SK-N-SH (cell line): Measurements from ENCODE around the gene MACO1. TPM values are rescaled to one million over a fixed set of nuclear protein-coding genes. Genes with fewer than 3 reads are reported as not detected.

Source experiments
- CTCF ChIA-PET: fragments of 300-600, 350-600 bp; formaldehyde crosslinking; extraction: SDS; loops from one replicate; lab custom pipeline; 2021; lab: Yijun Ruan, JAX
- POLR2A ChIA-PET: fragments of 350-600 bp; sonication (Branson Sonifier 250); formaldehyde crosslinking; extraction: SDS; loops from one replicate; lab custom pipeline; 2020; ENCODE audit warnings: antibody characterized with exemption, inconsistent platforms; lab: Yijun Ruan, JAX
- DNase-seq: peaks from one replicate; pipeline ENCODE4 v3.0.0; 2012
- H2AFZ ChIP-seq: fragments of 200-600 bp; sonication (generic); 2 replicates; pipeline ENCODE4 v1.8.1; 2016; ENCODE audit warnings: antibody characterized with exemption, mild to moderate bottlenecking, low read depth
- H3F3A ChIP-seq: fragments of 200-600 bp; sonication (generic); replicated peaks from 2 replicates; pipeline ENCODE3; 2016; ENCODE audit warnings: antibody characterized with exemption, mild to moderate bottlenecking; ENCODE audit not compliant: insufficient read depth
- H3K27ac ChIP-seq, 2 experiments: fragments of 200-500 bp in 1 of 2; fragments of 200-600 bp in 1 of 2; sonication (Bioruptor generic) in 1 of 2; sonication (generic), shearing (Covaris generic) in 1 of 2; 2 replicates each; pipeline versions ENCODE4 v1.5.1 to v1.6.1; 2014 to 2016; ENCODE audit warnings: low read depth in 2 of 2, inconsistent platforms in 1 of 2, low read length in 1 of 2, mild to moderate bottlenecking in 1 of 2, mixed read lengths in 1 of 2
- H3K27me3 ChIP-seq: fragments of 200-600 bp; sonication (generic), shearing (Covaris generic); 2 replicates; pipeline ENCODE4 v1.6.1; 2016; ENCODE audit warnings: mixed run types; ENCODE audit not compliant: insufficient read depth
- H3K36me3 ChIP-seq, 2 experiments: fragments of 200-500 bp in 1 of 2; fragments of 200-600 bp in 1 of 2; sonication (Bioruptor generic) in 1 of 2; sonication (generic) in 1 of 2; replicated peaks in 1 of 2; 2 replicates each; pipeline versions ENCODE3 to v1.5.1; 2014 to 2016; ENCODE audit warnings: low read length in 1 of 2, mild to moderate bottlenecking in 1 of 2; ENCODE audit not compliant: insufficient read depth in 2 of 2, control insufficient read depth in 1 of 2
- H3K4me1 ChIP-seq, 2 experiments: fragments of 200-500 bp in 1 of 2; fragments of 200-600 bp in 1 of 2; sonication (Bioruptor generic) in 1 of 2; sonication (generic), shearing (Covaris generic) in 1 of 2; 2 replicates each; pipeline versions ENCODE4 v1.5.1 to v1.6.1; 2014 to 2016; ENCODE audit warnings: low read depth in 1 of 2, low read length in 1 of 2, mixed run types in 1 of 2; ENCODE audit not compliant: insufficient read depth in 2 of 2, control insufficient read depth in 1 of 2
- H3K4me2 ChIP-seq: fragments of 200-600 bp; sonication (generic), shearing (Covaris generic); 2 replicates; pipeline ENCODE4 v1.6.1; 2017; ENCODE audit warnings: mixed run types
- H3K4me3 ChIP-seq, 2 experiments: fragments of 200-500 bp in 1 of 2; fragments of 200-600 bp in 1 of 2; sonication (Bioruptor generic) in 1 of 2; sonication (generic), shearing (Covaris generic) in 1 of 2; 2 replicates each; pipeline versions ENCODE4 v1.5.1 to v1.8.1; 2014 to 2016; ENCODE audit warnings: low read depth in 2 of 2, inconsistent platforms in 1 of 2, low read length in 1 of 2, mild to moderate bottlenecking in 1 of 2, mixed read lengths in 1 of 2, moderate library complexity in 1 of 2
- H3K79me2 ChIP-seq: fragments of 200-600 bp; sonication (generic); 2 replicates; pipeline ENCODE4 v1.8.1; 2017; ENCODE audit warnings: mild to moderate bottlenecking; ENCODE audit not compliant: insufficient read depth
- H3K9ac ChIP-seq: fragments of 200-600 bp; sonication (generic); 2 replicates; pipeline ENCODE4 v1.6.1; 2017; ENCODE audit warnings: mixed run types
- H3K9me2 ChIP-seq: fragments of 200-600 bp; sonication (generic); 2 replicates; pipeline ENCODE4 v1.6.1; 2017; ENCODE audit warnings: mixed run types
- H3K9me3 ChIP-seq: fragments of 200-600 bp; sonication (generic); 2 replicates; pipeline ENCODE4 v1.6.1; 2017; ENCODE audit warnings: mixed run types, mild to moderate bottlenecking, moderate library complexity
- H4K20me1 ChIP-seq: fragments of 200-600 bp; sonication (generic); 2 replicates; pipeline ENCODE4 v1.6.1; 2017; ENCODE audit warnings: mild to moderate bottlenecking, mixed run types; ENCODE audit not compliant: insufficient read depth
- CHD2 ChIP-seq: fragments of 150-350 bp; IDR thresholded peaks from 2 replicates; pipeline ENCODE4 v1.6.1; 2018; ENCODE audit warnings: low read length; ENCODE audit not compliant: partially characterized antibody
- EP300 ChIP-seq, 2 experiments: IDR thresholded peaks; 2 replicates each; pipeline versions ENCODE4 v1.4.0 to v1.6.1; 2012; ENCODE audit warnings: borderline replicate concordance in 1 of 2, low read depth in 1 of 2, low read length in 1 of 2
- EZH2phosphoT487 ChIP-seq: fragments of 200-600 bp; sonication (generic); IDR thresholded peaks from 2 replicates; pipeline ENCODE4 v1.6.1; 2017; ENCODE audit warnings: low read depth, mixed run types, mild to moderate bottlenecking, antibody characterized with exemption, moderate library complexity, borderline replicate concordance
- FOXJ3 ChIP-seq: sonication (generic); formaldehyde crosslinking; IDR thresholded peaks from 2 replicates; pipeline ENCODE4 v1.5.1; 2020; ENCODE audit warnings: mild to moderate bottlenecking, missing genetic modification reagents
- GABPA ChIP-seq: IDR thresholded peaks from 2 replicates; pipeline ENCODE4 v1.4.0; 2012; ENCODE audit warnings: low read depth, mild to moderate bottlenecking
- MEF2A ChIP-seq: IDR thresholded peaks from 2 replicates; pipeline ENCODE4 v1.4.0; 2012; ENCODE audit warnings: low read depth, borderline replicate concordance
- RCOR1 ChIP-seq: fragments of 150-350 bp; IDR thresholded peaks from 2 replicates; pipeline ENCODE4 v1.6.1; 2017; ENCODE audit warnings: antibody characterized with exemption, low read length
- SIN3A ChIP-seq: IDR thresholded peaks from 2 replicates; pipeline ENCODE4 v1.6.1; 2012; ENCODE audit warnings: low read depth, mild to moderate bottlenecking, low read length, moderate library complexity, borderline replicate concordance
- SMC3 ChIP-seq: IDR thresholded peaks from 2 replicates; pipeline ENCODE4 v1.6.1; 2012; ENCODE audit warnings: low read depth, low read length, improper control_type of control experiment
- WGBS: methylation state at CpG from one replicate; pipeline ENCODE4 v1.1.6; 2017; ENCODE audit warnings: low lambda C conversion rate; 5-methylcytosine and 5-hydroxymethylcytosine counted together
- polyA plus RNA-seq, 3 experiments: library from polyadenylated mRNA; depleted of rRNA; stranded (reverse); fragments of >200 nt; gene quantifications; 2 replicates each; pipeline ENCODE4 v1.2.3, GENCODE V29; 2012
- TF ChIP-seq, protein P1 (sequence below): fragments of 150-350 bp; IDR thresholded peaks from 2 replicates; pipeline ENCODE4 v1.6.1; 2017; ENCODE audit warnings: antibody characterized with exemption, low read length, low read depth, borderline replicate concordance
- TF ChIP-seq, protein P2 (sequence below): IDR thresholded peaks from 2 replicates; pipeline ENCODE4 v1.6.1; 2012; ENCODE audit warnings: mild to moderate bottlenecking, low read depth, low read length, moderate library complexity
- TF ChIP-seq, protein P3 (sequence below): IDR thresholded peaks from 2 replicates; pipeline ENCODE4 v1.4.0; 2012; ENCODE audit warnings: low read depth, borderline replicate concordance
- TF ChIP-seq, protein P4 (sequence below): fragments of 200-600 bp; sonication (generic); IDR thresholded peaks from 2 replicates; pipeline ENCODE4 v1.6.1; 2017; ENCODE audit warnings: antibody characterized with exemption, mild to moderate bottlenecking, moderate library complexity
- TF ChIP-seq, protein P5 (sequence below): fragments of 150-350 bp; IDR thresholded peaks from 2 replicates; pipeline ENCODE4 v1.6.1; 2016; ENCODE audit warnings: mild to moderate bottlenecking, low read depth, low read length
- TF ChIP-seq, protein P6 (sequence below): IDR thresholded peaks from 2 replicates; pipeline ENCODE4 v1.4.0; 2012; ENCODE audit warnings: low read depth

MACO1 gene
- polyA plus RNA-seq, 1 of the 3 experiments (the other 2 are of a cell fraction), result 6.9 TPM

DNA sequence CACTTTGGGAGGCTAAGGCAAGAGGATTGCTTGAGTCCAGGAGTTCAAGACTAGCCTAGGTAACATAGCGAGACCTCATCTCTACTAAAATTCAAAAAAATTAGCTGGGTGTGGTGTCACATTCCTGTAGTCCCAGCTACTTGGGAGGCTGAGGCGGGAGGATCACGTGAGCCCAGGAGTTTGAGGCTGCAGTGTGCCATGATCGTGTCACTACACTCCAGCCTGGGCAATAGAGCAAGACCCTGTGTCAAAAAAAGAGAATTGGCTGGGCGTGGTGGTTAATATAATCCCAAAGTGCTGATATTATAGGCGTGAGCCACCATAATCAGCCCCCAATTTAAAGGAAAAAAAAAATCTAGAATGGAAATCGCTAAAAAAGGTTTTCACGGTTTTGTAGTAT is 7.0 kb downstream of the MACO1 start:
- TF ChIP-seq RCOR1 (no peak), SIN3A (no peak), SMC3 (no peak), CHD2 (no peak), FOXJ3 (no peak), MEF2A (no peak), EZH2phosphoT487 (no peak), EP300 (IDR thresholded peaks at IDR 0.05; ENCODE audit: borderline replicate concordance in 1 of 2, low read depth in 1 of 2, low read length in 1 of 2) (no peak), GABPA (no peak)
- TF ChIP-seq, protein P1, sequence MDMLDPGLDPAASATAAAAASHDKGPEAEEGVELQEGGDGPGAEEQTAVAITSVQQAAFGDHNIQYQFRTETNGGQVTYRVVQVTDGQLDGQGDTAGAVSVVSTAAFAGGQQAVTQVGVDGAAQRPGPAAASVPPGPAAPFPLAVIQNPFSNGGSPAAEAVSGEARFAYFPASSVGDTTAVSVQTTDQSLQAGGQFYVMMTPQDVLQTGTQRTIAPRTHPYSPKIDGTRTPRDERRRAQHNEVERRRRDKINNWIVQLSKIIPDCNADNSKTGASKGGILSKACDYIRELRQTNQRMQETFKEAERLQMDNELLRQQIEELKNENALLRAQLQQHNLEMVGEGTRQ, result no peak
- TF ChIP-seq, protein P2, sequence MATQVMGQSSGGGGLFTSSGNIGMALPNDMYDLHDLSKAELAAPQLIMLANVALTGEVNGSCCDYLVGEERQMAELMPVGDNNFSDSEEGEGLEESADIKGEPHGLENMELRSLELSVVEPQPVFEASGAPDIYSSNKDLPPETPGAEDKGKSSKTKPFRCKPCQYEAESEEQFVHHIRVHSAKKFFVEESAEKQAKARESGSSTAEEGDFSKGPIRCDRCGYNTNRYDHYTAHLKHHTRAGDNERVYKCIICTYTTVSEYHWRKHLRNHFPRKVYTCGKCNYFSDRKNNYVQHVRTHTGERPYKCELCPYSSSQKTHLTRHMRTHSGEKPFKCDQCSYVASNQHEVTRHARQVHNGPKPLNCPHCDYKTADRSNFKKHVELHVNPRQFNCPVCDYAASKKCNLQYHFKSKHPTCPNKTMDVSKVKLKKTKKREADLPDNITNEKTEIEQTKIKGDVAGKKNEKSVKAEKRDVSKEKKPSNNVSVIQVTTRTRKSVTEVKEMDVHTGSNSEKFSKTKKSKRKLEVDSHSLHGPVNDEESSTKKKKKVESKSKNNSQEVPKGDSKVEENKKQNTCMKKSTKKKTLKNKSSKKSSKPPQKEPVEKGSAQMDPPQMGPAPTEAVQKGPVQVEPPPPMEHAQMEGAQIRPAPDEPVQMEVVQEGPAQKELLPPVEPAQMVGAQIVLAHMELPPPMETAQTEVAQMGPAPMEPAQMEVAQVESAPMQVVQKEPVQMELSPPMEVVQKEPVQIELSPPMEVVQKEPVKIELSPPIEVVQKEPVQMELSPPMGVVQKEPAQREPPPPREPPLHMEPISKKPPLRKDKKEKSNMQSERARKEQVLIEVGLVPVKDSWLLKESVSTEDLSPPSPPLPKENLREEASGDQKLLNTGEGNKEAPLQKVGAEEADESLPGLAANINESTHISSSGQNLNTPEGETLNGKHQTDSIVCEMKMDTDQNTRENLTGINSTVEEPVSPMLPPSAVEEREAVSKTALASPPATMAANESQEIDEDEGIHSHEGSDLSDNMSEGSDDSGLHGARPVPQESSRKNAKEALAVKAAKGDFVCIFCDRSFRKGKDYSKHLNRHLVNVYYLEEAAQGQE, result no peak
- TF ChIP-seq, protein P3, sequence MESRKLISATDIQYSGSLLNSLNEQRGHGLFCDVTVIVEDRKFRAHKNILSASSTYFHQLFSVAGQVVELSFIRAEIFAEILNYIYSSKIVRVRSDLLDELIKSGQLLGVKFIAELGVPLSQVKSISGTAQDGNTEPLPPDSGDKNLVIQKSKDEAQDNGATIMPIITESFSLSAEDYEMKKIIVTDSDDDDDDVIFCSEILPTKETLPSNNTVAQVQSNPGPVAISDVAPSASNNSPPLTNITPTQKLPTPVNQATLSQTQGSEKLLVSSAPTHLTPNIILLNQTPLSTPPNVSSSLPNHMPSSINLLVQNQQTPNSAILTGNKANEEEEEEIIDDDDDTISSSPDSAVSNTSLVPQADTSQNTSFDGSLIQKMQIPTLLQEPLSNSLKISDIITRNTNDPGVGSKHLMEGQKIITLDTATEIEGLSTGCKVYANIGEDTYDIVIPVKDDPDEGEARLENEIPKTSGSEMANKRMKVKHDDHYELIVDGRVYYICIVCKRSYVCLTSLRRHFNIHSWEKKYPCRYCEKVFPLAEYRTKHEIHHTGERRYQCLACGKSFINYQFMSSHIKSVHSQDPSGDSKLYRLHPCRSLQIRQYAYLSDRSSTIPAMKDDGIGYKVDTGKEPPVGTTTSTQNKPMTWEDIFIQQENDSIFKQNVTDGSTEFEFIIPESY, result no peak
- TF ChIP-seq, protein P4, sequence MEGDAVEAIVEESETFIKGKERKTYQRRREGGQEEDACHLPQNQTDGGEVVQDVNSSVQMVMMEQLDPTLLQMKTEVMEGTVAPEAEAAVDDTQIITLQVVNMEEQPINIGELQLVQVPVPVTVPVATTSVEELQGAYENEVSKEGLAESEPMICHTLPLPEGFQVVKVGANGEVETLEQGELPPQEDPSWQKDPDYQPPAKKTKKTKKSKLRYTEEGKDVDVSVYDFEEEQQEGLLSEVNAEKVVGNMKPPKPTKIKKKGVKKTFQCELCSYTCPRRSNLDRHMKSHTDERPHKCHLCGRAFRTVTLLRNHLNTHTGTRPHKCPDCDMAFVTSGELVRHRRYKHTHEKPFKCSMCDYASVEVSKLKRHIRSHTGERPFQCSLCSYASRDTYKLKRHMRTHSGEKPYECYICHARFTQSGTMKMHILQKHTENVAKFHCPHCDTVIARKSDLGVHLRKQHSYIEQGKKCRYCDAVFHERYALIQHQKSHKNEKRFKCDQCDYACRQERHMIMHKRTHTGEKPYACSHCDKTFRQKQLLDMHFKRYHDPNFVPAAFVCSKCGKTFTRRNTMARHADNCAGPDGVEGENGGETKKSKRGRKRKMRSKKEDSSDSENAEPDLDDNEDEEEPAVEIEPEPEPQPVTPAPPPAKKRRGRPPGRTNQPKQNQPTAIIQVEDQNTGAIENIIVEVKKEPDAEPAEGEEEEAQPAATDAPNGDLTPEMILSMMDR, result no peak
- TF ChIP-seq, protein P5, sequence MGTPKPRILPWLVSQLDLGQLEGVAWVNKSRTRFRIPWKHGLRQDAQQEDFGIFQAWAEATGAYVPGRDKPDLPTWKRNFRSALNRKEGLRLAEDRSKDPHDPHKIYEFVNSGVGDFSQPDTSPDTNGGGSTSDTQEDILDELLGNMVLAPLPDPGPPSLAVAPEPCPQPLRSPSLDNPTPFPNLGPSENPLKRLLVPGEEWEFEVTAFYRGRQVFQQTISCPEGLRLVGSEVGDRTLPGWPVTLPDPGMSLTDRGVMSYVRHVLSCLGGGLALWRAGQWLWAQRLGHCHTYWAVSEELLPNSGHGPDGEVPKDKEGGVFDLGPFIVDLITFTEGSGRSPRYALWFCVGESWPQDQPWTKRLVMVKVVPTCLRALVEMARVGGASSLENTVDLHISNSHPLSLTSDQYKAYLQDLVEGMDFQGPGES, result no peak
- TF ChIP-seq, protein P6, sequence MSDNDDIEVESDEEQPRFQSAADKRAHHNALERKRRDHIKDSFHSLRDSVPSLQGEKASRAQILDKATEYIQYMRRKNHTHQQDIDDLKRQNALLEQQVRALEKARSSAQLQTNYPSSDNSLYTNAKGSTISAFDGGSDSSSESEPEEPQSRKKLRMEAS, result no peak
- Histone ChIP-seq H3K27ac (no peak overlapping the region), H3K79me2 (peaks cover 98% of the 10 kb centered on the region), H4K20me1 (peaks cover 43% of the 10 kb centered on the region), H3K9me2 (no peaks in the 10 kb centered on the region), H2AFZ (no peak overlapping the region), H3K4me1 (peaks cover 22 to 33% of the 10 kb centered on the region in 2 experiments; a peak in 3 of 4 replicates), H3K4me3 (no peak overlapping the region), H3K9ac (no peak overlapping the region), H3F3A (peaks cover 26% of the 10 kb centered on the region), H3K9me3 (no peaks in the 10 kb centered on the region), H3K36me3 (peaks cover 3 to 8% of the 10 kb centered on the region in 2 experiments), H3K27me3 (no peaks in the 10 kb centered on the region), H3K4me2 (no peak overlapping the region)
- 96% methylated on average over 8 of the region's 8 CpGs for WGBS
- ChIA-PET POLR2A (no interaction called here), CTCF (interaction anchor here (1.4 kb wide), 1 partner anchor 83 kb away, joined by 3 read pairs; no protein-coding TSS in a partner anchor)
- no peak for DNase-seq
